Heart left ventricle (tissue), 13 donors: Measurements from ENCODE around the gene LRRC32.

Source experiments
- CTCF ChIP-seq, 12 donors: fragments of 200-600 bp; sonication (generic) in 4 of 12; IDR thresholded peaks; one replicate each; pipeline versions ENCODE4 v1.5.0 to v1.8.0; 2018 to 2022; ENCODE audit warnings: antibody characterized with exemption in 12 of 12, mild to moderate bottlenecking in 5 of 12
- POLR2A ChIP-seq, 2 donors: fragments of 450-650 bp; IDR thresholded peaks; one replicate each; pipeline ENCODE4 v1.6.1; 2017; ENCODE audit warnings: antibody characterized with exemption in 2 of 2, mild to moderate bottlenecking in 2 of 2, moderate library complexity in 2 of 2
- donor health status: ischemic (EF 13 %, LVEDD 7.1; RV severe dilation, severe dysfunction).
- donor health status: DM: no; HTN: yes; CAD: no.
- donor health status: DM: no; HTN: no; CAD: no.
- donor health status: ischemic (EF 25% LVEDD 6.9; RV normal size, moderate dysfunction).
- donor health status: ischemic (EF 25% LVEDD 5.7; RV mildly dilated, moderate dysfunction).
- donor health status: ischemic (EF 35%, LVEDD 5.7; RV mildly dilated, moderate dysfunction).
- donor health status: nonischemic (EF 11% LVEDD 7.7; RV severe dilation, severe dysfunction).
- donor health status: DM: yes; HTN: yes; CAD: no.
- donor health status: PGD.
- donor health status: ischemic (EF 29% LVEDD 5.4; RV normal size, mild dysfunction).
- donor health status: nonischemic (EF 23%, LVEDD 6.1; RV moderate dilation, normal function).

- TF ChIP-seq CTCF (IDR thresholded peaks at IDR 0.05) (no peak), POLR2A (IDR thresholded peaks at IDR 0.05) (no peak)
Observed at GRCh38 chr11:76640501-76640900, 30.0 kb downstream of the LRRC32 start.
